Fibroblast of lung (primary cell): ENCODE data around the gene SRL. TPM values are rescaled to one million over a fixed set of nuclear protein-coding genes. Genes with fewer than 3 reads are reported as not detected.

Source experiments
- DNase-seq, 2 donors: peaks; one replicate each; pipeline versions ENCODE4 v3.0.0 to v3.0.0-alpha.2; 2010; ENCODE audit warnings: low read depth in 2 of 2
- H2AFZ ChIP-seq: 2 replicates; pipeline ENCODE4 v1.5.1; 2012; ENCODE audit warnings: low read length, control low read depth, inconsistent platforms
- H3K27ac ChIP-seq: 2 replicates; pipeline ENCODE4 v1.5.1; 2011; ENCODE audit warnings: low read length, control low read depth; ENCODE audit not compliant: insufficient read depth
- H3K27me3 ChIP-seq: 2 replicates; pipeline ENCODE4 v1.5.1; 2011; ENCODE audit warnings: mild to moderate bottlenecking, low read length; ENCODE audit not compliant: control insufficient read depth, insufficient read depth
- H3K36me3 ChIP-seq: 2 replicates; pipeline ENCODE4 v1.5.1; 2011; ENCODE audit warnings: low read length; ENCODE audit not compliant: control insufficient read depth, insufficient read depth
- H3K4me1 ChIP-seq: 2 replicates; pipeline ENCODE4 v1.5.1; 2011; ENCODE audit warnings: low read length; ENCODE audit not compliant: control insufficient read depth, insufficient read depth; ENCODE audit errors: extremely low read depth
- H3K4me2 ChIP-seq: 2 replicates; pipeline ENCODE4 v1.5.1; 2011; ENCODE audit warnings: low read length, control low read depth; ENCODE audit not compliant: insufficient read depth; ENCODE audit errors: extremely low read depth
- H3K4me3 ChIP-seq, 4 experiments: fragments of 200-600 bp in 1 of 4; sonication (generic) in 1 of 4; replicated peaks in 1 of 4; 2 replicates each; pipeline ENCODE4 v1.5.1; 2011 to 2016; ENCODE audit warnings: low read length in 4 of 4, low read depth in 3 of 4, mild to moderate bottlenecking in 3 of 4, control low read depth in 2 of 4, inconsistent platforms in 1 of 4, mixed read lengths in 1 of 4; ENCODE audit not compliant: insufficient read depth in 1 of 4; ENCODE audit errors: control extremely low read depth in 1 of 4
- H3K79me2 ChIP-seq: 2 replicates; pipeline ENCODE4 v1.5.1; 2012; ENCODE audit warnings: mild to moderate bottlenecking, low read length, inconsistent platforms; ENCODE audit not compliant: control insufficient read depth, insufficient read depth
- H3K9ac ChIP-seq: 2 replicates; pipeline ENCODE4 v1.5.1; 2011; ENCODE audit warnings: mild to moderate bottlenecking, low read length, control low read depth; ENCODE audit not compliant: insufficient read depth
- H3K9me3 ChIP-seq: 2 replicates; pipeline ENCODE4 v1.5.1; 2012; ENCODE audit warnings: low read depth, low read length; ENCODE audit not compliant: control insufficient read depth, insufficient read depth
- H4K20me1 ChIP-seq: 2 replicates; pipeline ENCODE4 v1.5.1; 2011; ENCODE audit warnings: low read length; ENCODE audit not compliant: control insufficient read depth, insufficient read depth; ENCODE audit errors: extremely low read depth
- CTCF ChIP-seq, 2 donors: IDR thresholded peaks in 1 of 2; conservative IDR thresholded peaks in 1 of 2; 1 replicate in 1 of 2; 2 replicates in 1 of 2; pipeline ENCODE4 v1.5.1; 2011 to 2012; ENCODE audit warnings: low read length in 2 of 2, control low read depth in 1 of 2, inconsistent platforms in 1 of 2, low read depth in 1 of 2, mild to moderate bottlenecking in 1 of 2
- EZH2 ChIP-seq: IDR thresholded peaks from 2 replicates; pipeline ENCODE4 v1.5.1; 2012; ENCODE audit warnings: low read length, control low read depth, mild to moderate bottlenecking; ENCODE audit errors: missing control alignments
- polyA plus RNA-seq, 2 donors: library from polyadenylated mRNA; depleted of rRNA in 1 of 2; stranded (reverse) in 1 of 2; unstranded in 1 of 2; fragments of >200 nt; gene quantifications; 2 replicates each; pipeline ENCODE4 v1.2.1, GENCODE V29; 2011 to 2012; ENCODE audit warnings: missing spikeins in 1 of 2
- total RNA-seq: library from RNA; depleted of rRNA; stranded (reverse); fragments of >200 nt; gene quantifications from 2 replicates; pipeline ENCODE4 v1.2.1, GENCODE V29; 2014

SRL gene
- total and polyA plus RNA-seq, 2 donors (not counting 1 experiment from before 2014, with no cell fraction given), result 0.07 to 0.17 TPM

DNA sequence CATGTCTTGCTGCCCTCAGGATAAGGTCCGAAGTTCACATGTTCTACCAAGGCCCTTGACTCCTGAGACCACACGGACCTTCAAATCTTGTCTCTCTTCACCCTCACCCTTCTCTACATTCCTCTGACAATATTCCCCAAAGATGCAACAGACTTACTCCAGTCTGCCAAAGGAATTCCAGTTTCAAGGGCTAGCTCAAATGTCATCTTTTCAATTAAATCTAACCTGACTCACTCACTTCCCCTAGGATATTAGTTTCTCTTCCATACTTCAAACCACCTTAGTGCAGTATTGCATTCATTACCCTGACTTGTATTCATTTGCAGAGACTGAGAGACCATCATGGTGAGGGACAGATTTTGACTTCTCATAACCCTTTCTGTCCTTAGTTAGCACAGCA is 66.0 kb downstream of the SRL start:
- peak in 1 of 2 donors; percentile 39 for DNase-seq
- H3K79me2 ChIP-seq, result no peaks in the 10 kb centered on the region
- TF ChIP-seq EZH2, result no peak
- no peak for TF ChIP-seq CTCF (conservative IDR thresholded peaks at IDR 0.05 in 1 of 2, IDR thresholded peaks at IDR 0.05 in 1 of 2; ENCODE audit: low read depth in 1 of 2, low read length in 2 of 2)

GRCh38 chr16:4172070-4172469 is 69.8 kb downstream of the SRL start:
- no peak overlapping the region for H2AFZ ChIP-seq
- no peaks in the 10 kb centered on the region for H4K20me1 ChIP-seq
- peaks cover 2% of the 10 kb centered on the region for H3K4me1 ChIP-seq
- no peak for TF ChIP-seq CTCF (conservative IDR thresholded peaks at IDR 0.05 in 1 of 2, IDR thresholded peaks at IDR 0.05 in 1 of 2; ENCODE audit: low read depth in 1 of 2, low read length in 2 of 2)
- no peak for TF ChIP-seq EZH2
- H3K4me3 ChIP-seq, result no peak overlapping the region
- H3K4me2 ChIP-seq, result no peak overlapping the region
- no peaks in the 10 kb centered on the region for H3K9me3 ChIP-seq
- H3K9ac ChIP-seq, result no peak overlapping the region
- DNase-seq, result peak in 1 of 2 donors; percentile 77
- no peaks in the 10 kb centered on the region for H3K36me3 ChIP-seq
- no peak overlapping the region for H3K27ac ChIP-seq
- no peaks in the 10 kb centered on the region for H3K27me3 ChIP-seq
- no peaks in the 10 kb centered on the region for H3K79me2 ChIP-seq

More for the DNA sequence above, 66.0 kb downstream of the SRL start:
- no peak overlapping the region for H3K4me3 ChIP-seq
- H3K4me1 ChIP-seq, result peaks cover 2% of the 10 kb centered on the region
- H3K9me3 ChIP-seq, result no peaks in the 10 kb centered on the region
- H3K4me2 ChIP-seq, result no peak overlapping the region
- no peak overlapping the region for H3K27ac ChIP-seq
- H4K20me1 ChIP-seq, result no peaks in the 10 kb centered on the region
- H2AFZ ChIP-seq, result no peak overlapping the region
- no peaks in the 10 kb centered on the region for H3K36me3 ChIP-seq
- no peak overlapping the region for H3K9ac ChIP-seq
- no peaks in the 10 kb centered on the region for H3K27me3 ChIP-seq

- H3K27ac ChIP-seq, result no peak overlapping the region
- H3K9me3 ChIP-seq, result no peaks in the 10 kb centered on the region
- H4K20me1 ChIP-seq, result no peaks in the 10 kb centered on the region
- no peaks in the 10 kb centered on the region for H3K4me1 ChIP-seq
- no peak for TF ChIP-seq CTCF (conservative IDR thresholded peaks at IDR 0.05 in 1 of 2, IDR thresholded peaks at IDR 0.05 in 1 of 2; ENCODE audit: low read depth in 1 of 2, low read length in 2 of 2)
- TF ChIP-seq EZH2, result no peak
- no peaks in the 10 kb centered on the region for H3K36me3 ChIP-seq
- no peak for DNase-seq
- H3K4me2 ChIP-seq, result no peak overlapping the region
- H3K9ac ChIP-seq, result no peak overlapping the region
- no peaks in the 10 kb centered on the region for H3K27me3 ChIP-seq
- no peaks in the 10 kb centered on the region for H3K79me2 ChIP-seq
- no peak overlapping the region for H2AFZ ChIP-seq
- H3K4me3 ChIP-seq, result no peak overlapping the region
These were observed 72.5 kb downstream of the SRL start for GRCh38 chr16:4169415-4169814.
